HG03378 (cell line): ENCODE data around the gene ZSCAN20.

Experiments
- ATAC-seq: cut with Tn5 transposase; IDR thresholded peaks from one replicate; pipeline ENCODE4 v1.9.1; 2021; ENCODE audit warnings: mild to moderate bottlenecking, moderate library complexity; ENCODE audit not compliant: unreplicated experiment

ZSCAN20 gene

DNA sequence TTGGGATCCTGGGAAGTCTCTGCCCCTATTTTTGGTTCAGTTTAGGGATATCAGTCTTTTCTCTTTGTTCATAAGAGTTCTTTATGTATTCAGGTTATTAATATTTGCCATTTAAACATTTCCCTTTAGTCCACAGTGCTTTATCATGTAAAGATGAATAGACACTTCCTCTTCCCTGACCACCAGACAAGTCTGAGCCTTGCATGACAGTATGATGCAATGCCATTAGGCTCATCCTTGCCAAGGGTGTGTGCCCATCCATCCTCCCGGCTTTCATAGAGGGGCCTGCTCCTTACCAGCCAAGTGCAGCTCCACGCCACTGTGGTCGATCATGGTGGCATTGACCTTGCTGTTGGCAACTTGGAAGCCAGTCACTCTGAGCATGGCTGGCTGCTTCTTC is 52.1 kb downstream of the ZSCAN20 start:
- ATAC-seq = no peak

DNA sequence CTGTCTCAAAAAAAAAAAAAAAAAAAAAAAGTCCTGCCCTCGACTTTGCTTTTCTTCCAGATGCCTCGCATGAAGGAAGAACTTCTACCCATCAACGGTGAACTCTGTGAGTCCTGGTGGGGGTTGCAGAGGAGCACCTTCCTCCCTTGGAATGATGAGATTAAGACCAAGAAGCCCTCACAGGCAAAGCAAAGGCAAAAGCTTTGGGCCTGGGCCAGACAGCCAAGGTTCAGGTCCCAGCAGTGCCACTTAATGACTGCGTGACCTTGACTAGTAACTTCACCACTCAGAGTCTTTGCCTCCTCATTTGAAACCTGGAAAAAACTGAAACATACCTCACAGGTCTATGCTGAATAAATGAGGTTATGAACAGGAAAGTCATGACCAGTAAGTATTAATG is 55.5 kb downstream of the ZSCAN20 start:
- ATAC-seq = no peak

- ATAC-seq = no peak
Observed at GRCh38 chr1:33529957-33530356, 57.5 kb downstream of the ZSCAN20 start.

DNA sequence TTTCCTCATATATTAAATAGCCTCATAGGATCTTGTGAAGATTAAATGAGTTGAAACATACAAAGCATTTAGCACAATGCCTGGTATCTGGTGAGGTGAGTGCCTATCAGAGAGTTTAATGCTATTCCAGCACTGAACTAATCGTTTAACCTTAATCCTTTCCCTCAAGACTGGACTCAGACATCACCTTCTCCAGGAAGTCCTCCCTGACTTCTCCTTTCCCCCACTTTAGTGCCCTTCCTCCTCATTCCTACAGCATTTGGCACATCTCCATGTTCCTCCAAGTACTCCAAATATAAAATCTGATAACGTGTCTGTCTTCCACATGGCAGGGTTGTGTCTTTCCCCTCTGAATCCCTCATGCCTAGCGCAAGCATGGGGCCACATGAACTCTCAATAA is 59.8 kb downstream of the ZSCAN20 start:
- no peak for ATAC-seq

DNA sequence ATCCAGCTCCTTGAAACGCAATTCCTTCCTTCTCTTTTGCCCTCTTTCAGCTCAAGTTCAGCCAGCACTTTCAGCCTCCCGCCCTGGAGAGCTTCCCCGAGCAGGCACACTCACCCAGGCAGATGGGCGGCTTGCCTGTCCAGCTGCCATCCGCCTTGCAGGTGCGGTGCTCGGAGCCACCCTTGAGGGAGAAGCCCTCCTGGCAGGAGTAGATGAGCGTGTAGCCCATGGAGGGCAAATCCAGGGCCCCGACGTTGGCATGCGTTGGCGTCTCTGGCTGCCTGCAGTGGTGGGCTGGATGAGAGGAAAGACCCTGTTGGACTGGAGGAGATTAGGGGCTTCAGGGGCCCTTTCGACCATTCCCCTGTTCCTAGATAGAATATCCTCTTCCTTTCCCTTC is 60.5 kb downstream of the ZSCAN20 start:
- no peak for ATAC-seq

GRCh38 chr1:33535334-33535733 is 62.9 kb downstream of the ZSCAN20 start:
- ATAC-seq = no peak

GRCh38 chr1:33537885-33538284 is 65.4 kb downstream of the ZSCAN20 start:
- no peak for ATAC-seq

DNA sequence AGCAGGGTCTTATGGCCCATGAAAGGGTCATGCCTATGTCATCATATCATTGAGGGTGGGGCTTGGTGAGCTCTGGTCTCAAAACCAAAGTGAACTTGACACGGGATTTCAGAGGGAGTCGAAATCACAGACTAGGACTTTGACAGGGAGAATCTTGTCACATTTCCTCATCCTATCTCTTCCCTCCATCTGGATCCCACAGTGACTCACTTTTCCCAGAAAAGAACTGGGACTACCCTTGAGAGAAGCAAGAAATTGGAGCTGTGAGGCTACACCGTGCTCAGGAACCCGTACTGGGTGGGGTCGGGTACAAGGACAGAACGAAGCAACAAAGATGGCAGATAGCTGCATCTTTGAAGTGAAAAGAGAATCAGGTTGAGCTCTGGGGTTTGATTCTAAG is 69.5 kb downstream of the ZSCAN20 start:
- ATAC-seq = no peak
